Measurements from ENCODE around the gene AHCTF1.
A peak's percentile ranks its signal among the peaks of the same experiment; 100 is the strongest.

DNA sequence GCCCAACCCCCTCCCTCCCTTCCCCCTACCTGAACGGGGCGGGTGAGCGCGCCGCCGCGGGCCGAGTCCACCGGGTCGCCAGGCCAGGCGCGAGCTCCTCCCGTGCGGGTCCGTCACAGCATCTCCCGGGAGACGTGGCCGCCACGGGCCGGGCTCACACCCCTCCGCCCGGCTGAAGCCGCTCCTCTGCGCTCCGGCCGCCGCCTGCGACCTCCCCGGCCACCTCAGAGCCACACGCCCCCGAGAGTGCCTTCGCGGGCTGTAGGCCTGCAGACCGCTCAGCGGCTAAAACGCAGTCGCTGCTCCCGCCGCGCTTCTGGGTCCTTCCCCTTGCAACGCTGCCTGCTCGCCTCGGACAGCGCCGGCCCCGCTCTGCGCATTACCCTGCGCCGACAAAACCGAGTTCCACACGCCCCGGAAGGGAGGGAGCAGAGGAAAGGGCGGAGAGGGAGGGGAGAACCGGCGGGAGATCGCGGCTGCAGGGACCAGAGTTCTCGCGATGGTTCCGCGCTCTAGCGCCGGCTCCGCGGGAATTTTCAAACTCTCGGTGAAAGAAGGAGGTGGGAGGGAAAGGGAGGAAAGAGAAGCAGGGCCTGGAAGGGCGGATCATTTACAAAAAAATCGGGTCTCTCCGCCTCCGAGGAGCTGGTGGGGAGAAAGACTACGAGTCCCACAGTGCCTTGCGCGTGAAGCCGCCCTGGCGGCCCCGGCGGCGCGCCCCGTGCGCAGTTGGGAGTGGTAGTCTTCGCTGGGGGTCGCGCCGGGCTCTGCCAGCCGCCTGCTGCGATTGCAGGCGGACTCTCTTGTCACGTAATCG lies at the start of gene AHCTF1:
- TF ChIP-seq, protein P1, sequence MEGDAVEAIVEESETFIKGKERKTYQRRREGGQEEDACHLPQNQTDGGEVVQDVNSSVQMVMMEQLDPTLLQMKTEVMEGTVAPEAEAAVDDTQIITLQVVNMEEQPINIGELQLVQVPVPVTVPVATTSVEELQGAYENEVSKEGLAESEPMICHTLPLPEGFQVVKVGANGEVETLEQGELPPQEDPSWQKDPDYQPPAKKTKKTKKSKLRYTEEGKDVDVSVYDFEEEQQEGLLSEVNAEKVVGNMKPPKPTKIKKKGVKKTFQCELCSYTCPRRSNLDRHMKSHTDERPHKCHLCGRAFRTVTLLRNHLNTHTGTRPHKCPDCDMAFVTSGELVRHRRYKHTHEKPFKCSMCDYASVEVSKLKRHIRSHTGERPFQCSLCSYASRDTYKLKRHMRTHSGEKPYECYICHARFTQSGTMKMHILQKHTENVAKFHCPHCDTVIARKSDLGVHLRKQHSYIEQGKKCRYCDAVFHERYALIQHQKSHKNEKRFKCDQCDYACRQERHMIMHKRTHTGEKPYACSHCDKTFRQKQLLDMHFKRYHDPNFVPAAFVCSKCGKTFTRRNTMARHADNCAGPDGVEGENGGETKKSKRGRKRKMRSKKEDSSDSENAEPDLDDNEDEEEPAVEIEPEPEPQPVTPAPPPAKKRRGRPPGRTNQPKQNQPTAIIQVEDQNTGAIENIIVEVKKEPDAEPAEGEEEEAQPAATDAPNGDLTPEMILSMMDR (IDR thresholded peaks at IDR 0.05) = peak in 2 of 3 experiments; percentile 16 to 37
- TF ChIP-seq POLR2A (IDR thresholded peaks at IDR 0.05) = peak; percentile 75 to 97

Measured in vagina (tissue), 2 donors.